Suprapubic skin (tissue), 4 donors: ENCODE measurements around the gene TTC13. TPM values are rescaled to one million over a fixed set of nuclear protein-coding genes. Genes with fewer than 3 reads are reported as not detected.

Experiments
- DNase-seq, 2 donors: peaks; one replicate each; pipeline ENCODE4 v3.0.0-alpha.2; 2019; ENCODE audit warnings: low spot score in 2 of 2
- H3K27ac ChIP-seq: fragments of 200-600 bp; sonication (generic); one replicate; pipeline ENCODE4 v1.5.1; 2019
- H3K27me3 ChIP-seq: fragments of 200-600 bp; sonication (generic); one replicate; pipeline ENCODE4 v1.5.1; 2019
- H3K36me3 ChIP-seq: fragments of 200-600 bp; sonication (generic); one replicate; pipeline ENCODE4 v1.5.1; 2019
- H3K4me1 ChIP-seq: fragments of 200-600 bp; sonication (generic); one replicate; pipeline ENCODE4 v1.5.1; 2019
- H3K4me3 ChIP-seq: fragments of 200-600 bp; sonication (generic); one replicate; pipeline ENCODE4 v1.5.1; 2019; ENCODE audit warnings: mild to moderate bottlenecking
- H3K9me3 ChIP-seq: fragments of 200-600 bp; sonication (generic); one replicate; pipeline ENCODE4 v1.5.1; 2019
- CTCF ChIP-seq, 2 donors: fragments of 200-600 bp in 1 of 2; fragments of 450-650 bp in 1 of 2; sonication (generic) in 1 of 2; IDR thresholded peaks; one replicate each; pipeline ENCODE4 v1.5.1; 2016 to 2019; ENCODE audit warnings: antibody characterized with exemption in 2 of 2, mild to moderate bottlenecking in 1 of 2, moderate library complexity in 1 of 2
- EP300 ChIP-seq: sonication (generic); formaldehyde crosslinking; IDR thresholded peaks from one replicate; pipeline ENCODE4 v1.6.1; 2017; ENCODE audit warnings: antibody characterized with exemption
- POLR2A ChIP-seq, 2 donors: fragments of 450-650 bp; IDR thresholded peaks; one replicate each; pipeline ENCODE4 v1.6.1; 2017; ENCODE audit warnings: antibody characterized with exemption in 2 of 2, mild to moderate bottlenecking in 2 of 2, moderate library complexity in 2 of 2
- POLR2AphosphoS5 ChIP-seq, 3 donors: sonication (generic); formaldehyde crosslinking; IDR thresholded peaks; one replicate each; pipeline ENCODE4 v1.6.1; 2017; ENCODE audit warnings: antibody characterized with exemption in 3 of 3
- WGBS: methylation state at CpG from one replicate; pipeline ENCODE4 v1.1.5; 2018; 5-methylcytosine and 5-hydroxymethylcytosine counted together
- total RNA-seq, 4 donors: library from RNA; depleted of rRNA; stranded (reverse); fragments of >200 nt; gene quantifications; one replicate each; pipeline ENCODE4 v1.1.0, GENCODE V29; 2016

Gene TTC13
- total RNA-seq, 4 donors from 2014 or later, result 16.5 to 41.2 (median 19.2) TPM

GRCh38 chr1:230976825-230977747 lies 1.6 kb downstream of the TTC13 start:
- H3K36me3 ChIP-seq, result peaks cover 6% of the 10 kb centered on the region
- no peak overlapping the region for H3K27ac ChIP-seq
- H3K27me3 ChIP-seq, result no peaks in the 10 kb centered on the region
- TF ChIP-seq POLR2AphosphoS5 (IDR thresholded peaks at IDR 0.05), result no peak
- no peak for TF ChIP-seq POLR2A (IDR thresholded peaks at IDR 0.05)
- TF ChIP-seq EP300, result no peak
- no peak for DNase-seq
- H3K4me1 ChIP-seq, result peaks cover 20% of the 10 kb centered on the region
- H3K4me3 ChIP-seq, result peak overlapping the region; percentile 68
- no peaks in the 10 kb centered on the region for H3K9me3 ChIP-seq
- WGBS, result 64% methylated on average over 14 of the region's 14 CpGs

- no peak overlapping the region for H3K27ac ChIP-seq
- 91% methylated on average over 4 of the region's 4 CpGs for WGBS
- H3K36me3 ChIP-seq, result peaks cover 5% of the 10 kb centered on the region
- H3K4me1 ChIP-seq, result peaks cover 20% of the 10 kb centered on the region
- H3K4me3 ChIP-seq, result no peak overlapping the region
- no peaks in the 10 kb centered on the region for H3K27me3 ChIP-seq
- DNase-seq, result no peak
- no peak for TF ChIP-seq EP300
- no peaks in the 10 kb centered on the region for H3K9me3 ChIP-seq
Observed at GRCh38 chr1:230976360-230976759, 2.3 kb downstream of the TTC13 start.

GRCh38 chr1:230975636-230976035 lies 3.0 kb downstream of the TTC13 start:
- H3K4me3 ChIP-seq, result no peak overlapping the region
- peaks cover 20% of the 10 kb centered on the region for H3K4me1 ChIP-seq
- no peak for DNase-seq
- H3K36me3 ChIP-seq, result peaks cover 5% of the 10 kb centered on the region
- no peaks in the 10 kb centered on the region for H3K9me3 ChIP-seq
- TF ChIP-seq CTCF (IDR thresholded peaks at IDR 0.05), result no peak
- TF ChIP-seq POLR2A (IDR thresholded peaks at IDR 0.05), result no peak
- TF ChIP-seq POLR2AphosphoS5 (IDR thresholded peaks at IDR 0.05), result no peak
- no peak for TF ChIP-seq EP300
- WGBS, result 63% methylated on average over 3 of the region's 3 CpGs
- H3K27me3 ChIP-seq, result no peaks in the 10 kb centered on the region
- no peak overlapping the region for H3K27ac ChIP-seq

- Histone ChIP-seq H3K27ac (no peak overlapping the region), H3K9me3 (no peaks in the 10 kb centered on the region), H3K36me3 (peaks cover 5% of the 10 kb centered on the region), H3K4me3 (no peak overlapping the region), H3K27me3 (no peaks in the 10 kb centered on the region), H3K4me1 (peaks cover 3% of the 10 kb centered on the region)
- WGBS, result 77% methylated on average over 1 of the region's 1 CpG
- no peak for DNase-seq
- TF ChIP-seq EP300, result no peak
- TF ChIP-seq CTCF (IDR thresholded peaks at IDR 0.05), result no peak
- TF ChIP-seq POLR2AphosphoS5 (IDR thresholded peaks at IDR 0.05), result no peak
- TF ChIP-seq POLR2A (IDR thresholded peaks at IDR 0.05), result no peak
Observed at GRCh38 chr1:230972855-230973271, 5.8 kb downstream of the TTC13 start.

- Histone ChIP-seq H3K4me1 (no peaks in the 10 kb centered on the region), H3K27ac (no peak overlapping the region), H3K4me3 (no peak overlapping the region), H3K36me3 (peaks cover 5% of the 10 kb centered on the region), H3K9me3 (no peaks in the 10 kb centered on the region), H3K27me3 (no peaks in the 10 kb centered on the region)
- TF ChIP-seq EP300, result no peak
- DNase-seq, result no peak
Observed at GRCh38 chr1:230971771-230972170, 6.9 kb downstream of the TTC13 start.

- Histone ChIP-seq H3K4me3 (no peak overlapping the region), H3K27ac (no peak overlapping the region), H3K4me1 (no peaks in the 10 kb centered on the region), H3K27me3 (no peaks in the 10 kb centered on the region), H3K9me3 (no peaks in the 10 kb centered on the region), H3K36me3 (no peaks in the 10 kb centered on the region)
- DNase-seq, result no peak
- WGBS, result 81% methylated on average over 5 of the region's 5 CpGs
- TF ChIP-seq EP300, result no peak
- no peak for TF ChIP-seq POLR2A (IDR thresholded peaks at IDR 0.05)
- no peak for TF ChIP-seq POLR2AphosphoS5 (IDR thresholded peaks at IDR 0.05)
- no peak for TF ChIP-seq CTCF (IDR thresholded peaks at IDR 0.05)
Observed at GRCh38 chr1:230970432-230970831, 8.2 kb downstream of the TTC13 start.
